GM12878 (cell line): ENCODE results near the gene METTL9.

Experiments
- BACH1 ChIP-seq: fragments of 450-650 bp; IDR thresholded peaks from 2 replicates; pipeline ENCODE4 v1.6.1; 2017; ENCODE audit warnings: mild to moderate bottlenecking, borderline replicate concordance
- CHD2 ChIP-seq: IDR thresholded peaks from 2 replicates; pipeline ENCODE4 v1.6.1; 2011; ENCODE audit warnings: low read depth, low read length, improper control_type of control experiment, borderline replicate concordance
- CTCF ChIP-seq, 3 experiments: IDR thresholded peaks in 2 of 3; conservative IDR thresholded peaks in 1 of 3; 2 replicates each; pipeline ENCODE4 v1.5.1; 2011; ENCODE audit warnings: low read depth in 3 of 3, low read length in 3 of 3, mild to moderate bottlenecking in 3 of 3, control low read depth in 2 of 3, moderate library complexity in 2 of 3, inconsistent platforms in 1 of 3, mixed read lengths in 1 of 3; ENCODE audit not compliant: control insufficient read depth in 2 of 3, insufficient read depth in 1 of 3; ENCODE audit errors: extremely low read depth in 1 of 3
- LARP7 ChIP-seq: fragments of 450-650 bp; IDR thresholded peaks from 2 replicates; pipeline ENCODE4 v1.6.1; 2017; ENCODE audit warnings: mild to moderate bottlenecking
- MYC ChIP-seq: IDR thresholded peaks from 2 replicates; pipeline ENCODE4 v1.6.1; 2011; ENCODE audit warnings: mild to moderate bottlenecking, low read length, moderate library complexity, inconsistent platforms; ENCODE audit not compliant: insufficient read depth, insufficient replicate concordance, insufficient read length, severe bottlenecking
- NFXL1 ChIP-seq: fragments of 450-650 bp; IDR thresholded peaks from 2 replicates; pipeline ENCODE4 v1.6.1; 2017; ENCODE audit warnings: antibody characterized with exemption, mild to moderate bottlenecking, borderline replicate concordance
- PML ChIP-seq: IDR thresholded peaks from 2 replicates; pipeline ENCODE4 v1.6.1; 2012; ENCODE audit warnings: low read length, inconsistent platforms
- POLR2AphosphoS2 ChIP-seq: IDR thresholded peaks from 2 replicates; pipeline ENCODE4 v1.6.1; 2011; ENCODE audit warnings: low read depth, mild to moderate bottlenecking, low read length, improper control_type of control experiment, moderate library complexity
- TAF1 ChIP-seq: IDR thresholded peaks from 2 replicates; pipeline ENCODE4 v1.6.1; 2011; ENCODE audit warnings: mild to moderate bottlenecking, low read depth, low read length, borderline replicate concordance
- TF ChIP-seq, protein P1 (sequence below): fragments of 450-650 bp; IDR thresholded peaks from 2 replicates; pipeline ENCODE4 v1.6.1; 2016; ENCODE audit warnings: mild to moderate bottlenecking

DNA sequence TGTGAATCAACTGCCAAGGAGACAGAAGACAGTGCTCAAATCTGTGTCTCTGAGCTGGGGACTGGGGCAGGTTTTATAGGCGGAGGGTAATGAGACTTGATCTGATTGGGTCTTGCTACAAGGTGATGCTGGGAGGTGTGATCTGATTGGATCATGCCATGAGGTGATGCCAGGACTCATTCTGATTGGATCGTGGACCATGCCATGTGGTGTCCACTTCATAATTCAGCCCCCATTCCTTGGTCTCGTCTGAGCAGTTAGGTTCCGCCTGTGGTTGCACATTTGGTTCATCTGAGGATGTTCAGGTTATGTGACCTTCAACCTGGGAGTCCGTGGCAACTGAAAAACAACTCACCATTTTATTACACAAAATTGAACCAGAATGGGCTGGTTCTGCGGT lies 105.4 kb downstream of the METTL9 start:
- TF ChIP-seq CHD2 = no peak
- no peak for TF ChIP-seq PML
- no peak for TF ChIP-seq BACH1
- TF ChIP-seq, protein P1, sequence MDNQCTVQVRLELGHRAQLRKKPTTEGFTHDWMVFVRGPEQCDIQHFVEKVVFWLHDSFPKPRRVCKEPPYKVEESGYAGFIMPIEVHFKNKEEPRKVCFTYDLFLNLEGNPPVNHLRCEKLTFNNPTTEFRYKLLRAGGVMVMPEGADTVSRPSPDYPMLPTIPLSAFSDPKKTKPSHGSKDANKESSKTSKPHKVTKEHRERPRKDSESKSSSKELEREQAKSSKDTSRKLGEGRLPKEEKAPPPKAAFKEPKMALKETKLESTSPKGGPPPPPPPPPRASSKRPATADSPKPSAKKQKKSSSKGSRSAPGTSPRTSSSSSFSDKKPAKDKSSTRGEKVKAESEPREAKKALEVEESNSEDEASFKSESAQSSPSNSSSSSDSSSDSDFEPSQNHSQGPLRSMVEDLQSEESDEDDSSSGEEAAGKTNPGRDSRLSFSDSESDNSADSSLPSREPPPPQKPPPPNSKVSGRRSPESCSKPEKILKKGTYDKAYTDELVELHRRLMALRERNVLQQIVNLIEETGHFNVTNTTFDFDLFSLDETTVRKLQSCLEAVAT = no peak
- no peak for TF ChIP-seq CTCF (IDR thresholded peaks at IDR 0.05 in 2 of 3, conservative IDR thresholded peaks at IDR 0.05 in 1 of 3; ENCODE audit: control insufficient read depth in 2 of 3, extremely low read depth in 1 of 3, insufficient read depth in 1 of 3, low read depth in 3 of 3, low read length in 3 of 3)
- no peak for TF ChIP-seq LARP7
- no peak for TF ChIP-seq NFXL1
- no peak for TF ChIP-seq MYC
- TF ChIP-seq TAF1 = no peak
- no peak for TF ChIP-seq POLR2AphosphoS2
